Adrenal gland (tissue), 12 donors: ENCODE data around the gene MTHFD1L. TPM values are rescaled to one million over a fixed set of nuclear protein-coding genes. Genes with fewer than 3 reads are reported as not detected.

Experiments used
- DNase-seq, 7 donors: peaks; one replicate each; pipeline ENCODE4 v3.0.0-alpha.2; 2019 to 2020
- H3K27ac ChIP-seq, 5 donors: fragments of 200-600 bp; sonication (generic) in 4 of 5; 1 replicate in 3 of 5; 2 replicates in 2 of 5; pipeline versions ENCODE4 v1.5.1 to v1.8.0; 2016 to 2020; ENCODE audit warnings: mild to moderate bottlenecking in 1 of 5
- H3K27me3 ChIP-seq: fragments of 200-600 bp; 2 replicates; pipeline ENCODE4 v1.8.0; 2021
- H3K36me3 ChIP-seq, 2 donors: fragments of 200-600 bp; replicated peaks in 1 of 2; 1 replicate in 1 of 2; 2 replicates in 1 of 2; pipeline versions ENCODE4 v1.5.1 to v1.8.0; 2018 to 2022
- H3K4me1 ChIP-seq, 2 donors: fragments of 200-600 bp; replicated peaks in 1 of 2; 1 replicate in 1 of 2; 2 replicates in 1 of 2; pipeline versions ENCODE4 v1.5.1 to v1.8.0; 2018 to 2021
- H3K4me3 ChIP-seq, 4 donors: fragments of 200-600 bp; sonication (generic) in 3 of 4; one replicate each; pipeline ENCODE4 v1.5.1; 2016 to 2018
- H3K9me3 ChIP-seq, 3 donors: fragments of 200-600 bp; sonication (generic) in 1 of 3; replicated peaks in 1 of 3; 1 replicate in 2 of 3; 2 replicates in 1 of 3; pipeline versions ENCODE4 v1.5.1 to v1.8.0; 2016 to 2021
- POLR2A ChIP-seq, 2 donors: fragments of 450-650 bp; IDR thresholded peaks; one replicate each; pipeline ENCODE4 v1.6.1; 2017; ENCODE audit warnings: antibody characterized with exemption in 2 of 2, mild to moderate bottlenecking in 2 of 2, moderate library complexity in 1 of 2
- WGBS, 4 donors: extraction: QIAGEN DNeasy Blood & Tissue Kit in 2 of 4; methylation state at CpG; one replicate each; pipeline versions ENCODE4 v1.1.5 to v1.1.7; 2013 to 2017; 5-methylcytosine and 5-hydroxymethylcytosine counted together
- intact Hi-C, 2 donors: fragments of 100-400 bp; cut with DNase I; formaldehyde crosslinking; loops; one replicate each; pipeline versions ENCODE4 v1.14.1 to v1.15.0; 2022 to 2023
- polyA plus RNA-seq, 3 donors: library from polyadenylated mRNA; stranded (reverse); fragments of 200-250 nt in 2 of 3; fragments of 350-450 nt in 1 of 3; fragmentation: Illumina TruSeq in 1 of 3; extraction: RNeasy Lipid Tissue Mini Kit (QIAGEN cat#74804) in 1 of 3; gene quantifications; one replicate each; pipeline ENCODE4 v1.2.3, GENCODE V29; 2013 to 2014
- total RNA-seq, 9 donors: library from RNA; depleted of rRNA in 4 of 9; stranded (reverse); fragments of >200 nt in 4 of 9; fragments of 120-200 nt in 1 of 9; fragmentation: NEBNext Ultra II Directional in 1 of 9; extraction: Animal tissue kit (Norgen Biotek cat#: 25700) in 1 of 9; gene quantifications; one replicate each; pipeline versions ENCODE4 v1.1.0 to v1.2.4, GENCODE V29; 2013 to 2023
- TF ChIP-seq, protein P1 (sequence below), 6 experiments: fragments of 450-650 bp in 4 of 6; fragments of 200-600 bp in 2 of 6; sonication (generic) in 1 of 6; IDR thresholded peaks; 1 replicate in 5 of 6; 2 replicates in 1 of 6; pipeline versions ENCODE4 v1.5.1 to v1.8.0; 2016 to 2021; ENCODE audit warnings: antibody characterized with exemption in 6 of 6, mild to moderate bottlenecking in 2 of 6, moderate library complexity in 1 of 6
- donor health status: healthy with polysubstance abuse.
- donor health status: Bipolar disorder and iron deficiency.
- donor health status: DM: yes; HTN: yes; CAD: no.
- donor health status: DM: no; HTN: no; CAD: no.
- donor health status: DM: no; HTN: no; CAD: no.
- donor health status: DM: yes; HTN: yes; CAD: no.

Gene MTHFD1L
- total and polyA plus RNA-seq, 12 donors: 8.5 to 28.8 (median 18.1) TPM

DNA sequence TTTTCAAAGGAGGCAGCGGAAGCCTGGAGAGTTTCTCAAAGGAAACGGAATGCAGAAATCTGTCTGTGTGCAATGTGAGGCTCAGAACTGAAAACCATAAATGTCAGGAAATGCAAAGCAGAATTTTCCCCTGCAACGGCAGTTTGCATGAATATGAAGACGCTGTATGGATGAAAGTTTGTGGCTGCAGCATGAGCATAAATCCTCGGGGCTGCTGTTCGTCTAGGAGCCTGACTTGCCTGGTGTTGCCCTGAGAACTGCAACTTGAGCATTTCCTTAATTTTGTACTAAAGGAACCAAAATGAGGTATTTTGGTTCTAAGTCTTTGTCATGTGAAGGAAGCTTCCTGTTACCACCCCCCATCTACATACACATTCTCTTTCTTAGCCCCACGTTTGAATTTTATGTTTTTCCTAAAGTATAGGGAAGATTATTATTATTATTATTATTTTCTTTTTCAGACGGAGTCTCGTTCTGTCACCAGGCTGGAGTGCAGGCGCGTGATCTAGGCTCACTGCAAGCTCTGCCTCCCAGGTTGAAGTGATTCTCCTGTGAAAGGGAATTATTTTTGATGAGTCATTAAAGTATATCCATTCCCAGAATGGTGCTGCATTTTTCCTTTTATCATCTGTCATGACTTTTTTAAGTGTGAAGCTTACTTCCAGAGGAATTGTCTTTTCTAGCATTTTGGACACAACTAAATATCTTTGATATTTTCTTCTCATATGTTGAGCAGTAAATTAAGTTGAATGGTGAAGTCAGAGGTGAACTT is 33.1 kb downstream of the MTHFD1L start:
- 75 to 81% (median 76%) methylated on average over 11 of the region's 11 CpGs for WGBS, 4 donors
- DNase-seq: no peak
- Histone ChIP-seq H3K27me3 (no peaks in the 10 kb centered on the region), H3K4me1 (no peaks in the 10 kb centered on the region), H3K27ac (no peak overlapping the region), H3K9me3 (no peaks in the 10 kb centered on the region), H3K4me3 (no peak overlapping the region), H3K36me3 (no peaks in the 10 kb centered on the region)
- intact Hi-C loops: loop anchor here (10.0 kb wide), 2 partner anchors 106 to 116 kb away; no protein-coding TSS in a partner anchor
- TF ChIP-seq, protein P1, sequence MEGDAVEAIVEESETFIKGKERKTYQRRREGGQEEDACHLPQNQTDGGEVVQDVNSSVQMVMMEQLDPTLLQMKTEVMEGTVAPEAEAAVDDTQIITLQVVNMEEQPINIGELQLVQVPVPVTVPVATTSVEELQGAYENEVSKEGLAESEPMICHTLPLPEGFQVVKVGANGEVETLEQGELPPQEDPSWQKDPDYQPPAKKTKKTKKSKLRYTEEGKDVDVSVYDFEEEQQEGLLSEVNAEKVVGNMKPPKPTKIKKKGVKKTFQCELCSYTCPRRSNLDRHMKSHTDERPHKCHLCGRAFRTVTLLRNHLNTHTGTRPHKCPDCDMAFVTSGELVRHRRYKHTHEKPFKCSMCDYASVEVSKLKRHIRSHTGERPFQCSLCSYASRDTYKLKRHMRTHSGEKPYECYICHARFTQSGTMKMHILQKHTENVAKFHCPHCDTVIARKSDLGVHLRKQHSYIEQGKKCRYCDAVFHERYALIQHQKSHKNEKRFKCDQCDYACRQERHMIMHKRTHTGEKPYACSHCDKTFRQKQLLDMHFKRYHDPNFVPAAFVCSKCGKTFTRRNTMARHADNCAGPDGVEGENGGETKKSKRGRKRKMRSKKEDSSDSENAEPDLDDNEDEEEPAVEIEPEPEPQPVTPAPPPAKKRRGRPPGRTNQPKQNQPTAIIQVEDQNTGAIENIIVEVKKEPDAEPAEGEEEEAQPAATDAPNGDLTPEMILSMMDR (IDR thresholded peaks at IDR 0.05): no peak
- no peak for TF ChIP-seq POLR2A (IDR thresholded peaks at IDR 0.05)

DNA sequence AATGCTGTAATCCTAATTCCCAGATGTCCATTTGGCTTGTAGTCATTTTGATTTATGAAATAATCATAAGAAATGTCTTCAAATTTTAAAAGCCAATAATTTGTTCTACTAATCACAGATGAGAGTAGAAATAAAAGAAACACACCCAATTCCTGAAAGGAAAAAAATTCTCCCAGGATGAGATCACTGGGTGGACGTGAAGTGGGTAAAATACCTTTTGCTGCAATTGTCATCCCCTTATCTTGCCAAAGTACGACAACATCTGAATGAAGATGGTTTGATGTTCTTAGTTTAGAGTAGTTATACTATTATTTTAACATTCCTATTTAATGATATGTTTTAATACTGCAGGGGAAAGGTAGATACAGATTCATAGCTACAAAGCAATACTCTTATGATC is 33.7 kb downstream of the MTHFD1L start:
- no peak overlapping the region for H3K27ac ChIP-seq
- DNase-seq: no peak
- TF ChIP-seq, protein P1 (IDR thresholded peaks at IDR 0.05): no peak
- no peak for TF ChIP-seq POLR2A (IDR thresholded peaks at IDR 0.05)
- H3K27me3 ChIP-seq: no peaks in the 10 kb centered on the region
- no peaks in the 10 kb centered on the region for H3K36me3 ChIP-seq
- H3K4me1 ChIP-seq: no peaks in the 10 kb centered on the region
- no peak overlapping the region for H3K4me3 ChIP-seq
- intact Hi-C loops: loop anchor here (10.0 kb wide), 2 partner anchors 106 to 116 kb away; no protein-coding TSS in a partner anchor
- no peaks in the 10 kb centered on the region for H3K9me3 ChIP-seq
- 86 to 96% (median 91%) methylated on average over 2 of the region's 2 CpGs for WGBS, 4 donors

DNA sequence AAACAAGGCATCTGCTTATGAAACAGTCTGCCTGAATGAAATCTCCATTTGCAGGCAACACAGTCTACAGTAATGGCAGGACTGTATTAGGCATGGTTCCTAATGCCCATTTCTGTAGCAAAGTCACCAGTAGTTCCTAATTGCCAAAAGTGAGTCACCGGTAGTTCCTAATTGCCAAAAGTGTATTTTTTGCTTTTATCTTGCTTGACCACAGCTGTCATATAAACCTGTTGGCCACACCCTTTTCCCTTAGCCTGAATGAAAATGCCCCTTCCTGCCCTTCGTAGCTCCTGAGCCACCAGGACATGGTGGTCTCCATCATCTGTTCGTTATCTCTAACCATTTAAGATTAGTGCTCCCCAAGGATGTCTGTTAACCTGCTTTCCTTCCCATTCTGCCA is 34.5 kb downstream of the MTHFD1L start:
- no peaks in the 10 kb centered on the region for H3K9me3 ChIP-seq
- no peaks in the 10 kb centered on the region for H3K36me3 ChIP-seq
- no peak for DNase-seq
- TF ChIP-seq, protein P1 (IDR thresholded peaks at IDR 0.05): no peak
- no peak for TF ChIP-seq POLR2A (IDR thresholded peaks at IDR 0.05)
- intact Hi-C loops: no loop called here
- H3K27ac ChIP-seq: no peak overlapping the region
- no peak overlapping the region for H3K4me3 ChIP-seq
- no peaks in the 10 kb centered on the region for H3K27me3 ChIP-seq
- WGBS, 4 donors: 85 to 96% (median 94%) methylated on average over 3 of the region's 3 CpGs
- H3K4me1 ChIP-seq: no peaks in the 10 kb centered on the region

DNA sequence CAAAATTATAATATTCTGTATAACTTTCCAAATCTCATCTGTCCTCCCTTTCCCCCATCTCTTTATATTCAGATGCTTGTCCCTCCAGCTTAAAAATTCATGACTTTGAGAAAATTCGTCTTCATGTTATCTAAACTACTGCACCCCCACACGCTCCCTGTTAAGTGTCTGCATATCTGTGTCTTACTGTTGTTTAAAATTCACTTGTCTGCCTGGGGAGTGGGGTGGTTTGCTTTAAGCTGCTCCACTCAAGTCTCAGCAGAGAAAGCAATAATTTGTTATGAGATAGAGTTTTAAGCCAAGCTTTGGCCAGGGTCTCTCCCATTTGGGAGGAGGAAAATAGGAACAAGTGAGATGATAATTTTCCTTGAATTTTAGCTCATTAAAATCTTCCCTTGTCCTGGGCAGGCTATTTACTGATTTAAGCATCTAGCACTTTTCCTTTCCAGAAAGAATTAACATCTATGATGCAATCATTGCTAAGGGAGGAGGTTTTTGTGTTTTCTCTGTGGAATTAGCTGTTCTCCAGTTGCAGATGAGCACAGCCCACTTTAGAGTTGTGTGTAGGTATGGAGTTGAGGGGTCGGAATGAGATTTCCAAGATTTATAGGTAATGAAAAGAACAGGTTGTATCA is 36.8 kb downstream of the MTHFD1L start:
- WGBS, 4 donors: 82 to 92% (median 89%) methylated on average over 3 of the region's 3 CpGs
- Histone ChIP-seq H3K27me3 (no peaks in the 10 kb centered on the region), H3K27ac (no peak overlapping the region), H3K9me3 (no peaks in the 10 kb centered on the region), H3K4me3 (no peak overlapping the region), H3K4me1 (no peaks in the 10 kb centered on the region), H3K36me3 (no peaks in the 10 kb centered on the region)
- intact Hi-C loops: no loop called here
- no peak for TF ChIP-seq POLR2A (IDR thresholded peaks at IDR 0.05)
- TF ChIP-seq, protein P1 (IDR thresholded peaks at IDR 0.05): no peak
- DNase-seq: no peak
